Colonic mucosa (tissue), 4 donors: ENCODE measurements around the gene KCNH2. TPM values are rescaled to one million over a fixed set of nuclear protein-coding genes. Genes with fewer than 3 reads are reported as not detected.

ENCODE experiments used
- DNase-seq: peaks from one replicate; pipeline ENCODE4 v3.0.0-alpha.2; 2020
- H3K27ac ChIP-seq: fragments of 200-600 bp; one replicate; pipeline ENCODE4 v1.8.0; 2021
- H3K27me3 ChIP-seq: fragments of 200-600 bp; one replicate; pipeline ENCODE4 v1.8.0; 2021
- H3K36me3 ChIP-seq: fragments of 200-600 bp; one replicate; pipeline ENCODE4 v1.8.0; 2021
- H3K4me1 ChIP-seq: fragments of 200-600 bp; one replicate; pipeline ENCODE4 v1.8.0; 2021; ENCODE audit warnings: mild to moderate bottlenecking
- H3K4me3 ChIP-seq: fragments of 200-600 bp; one replicate; pipeline ENCODE4 v1.8.0; 2021
- H3K9ac ChIP-seq, 2 donors: one replicate each; pipeline ENCODE4 v1.7.0; 2013; ENCODE audit warnings: control low read depth in 2 of 2, low read depth in 2 of 2, low read length in 2 of 2
- H3K9me3 ChIP-seq: fragments of 200-600 bp; one replicate; pipeline ENCODE4 v1.8.0; 2021
- CTCF ChIP-seq: fragments of 200-600 bp; IDR thresholded peaks from one replicate; pipeline ENCODE4 v1.8.0; 2022; ENCODE audit warnings: antibody characterized with exemption, mild to moderate bottlenecking
- intact Hi-C: fragments of 100-400 bp; cut with DNase I; formaldehyde crosslinking; loops from one replicate; pipeline ENCODE4 v1.14.1; 2022
- total RNA-seq, 2 donors: library from RNA; stranded (reverse); fragmentation: NEBNext Ultra II Directional in 1 of 2; extraction: Animal tissue kit (Norgen Biotek cat#: 25700) in 1 of 2; gene quantifications; one replicate each; pipeline ENCODE4 v1.2.1, GENCODE V29; 2021
- donor health status: healthy.
- donor health status: DM: no; HTN: no; CAD: no.
- donor health status: DM: no; HTN: no; CAD: no.

KCNH2 gene
- total RNA-seq, 2 donors from 2014 or later: 3.3 to 8.8 TPM

- no peaks in the 10 kb centered on the region for H3K36me3 ChIP-seq
- H3K4me1 ChIP-seq: no peaks in the 10 kb centered on the region
- H3K4me3 ChIP-seq: no peak overlapping the region
- H3K27ac ChIP-seq: no peak overlapping the region
- no peak overlapping the region for H3K9ac ChIP-seq
- intact Hi-C loops: no loop called here
- DNase-seq: no peak
- no peak for TF ChIP-seq CTCF
- no peaks in the 10 kb centered on the region for H3K27me3 ChIP-seq
- no peaks in the 10 kb centered on the region for H3K9me3 ChIP-seq
These were observed 31.9 kb upstream of the KCNH2 start for GRCh38 chr7:151010037-151010306.

DNA sequence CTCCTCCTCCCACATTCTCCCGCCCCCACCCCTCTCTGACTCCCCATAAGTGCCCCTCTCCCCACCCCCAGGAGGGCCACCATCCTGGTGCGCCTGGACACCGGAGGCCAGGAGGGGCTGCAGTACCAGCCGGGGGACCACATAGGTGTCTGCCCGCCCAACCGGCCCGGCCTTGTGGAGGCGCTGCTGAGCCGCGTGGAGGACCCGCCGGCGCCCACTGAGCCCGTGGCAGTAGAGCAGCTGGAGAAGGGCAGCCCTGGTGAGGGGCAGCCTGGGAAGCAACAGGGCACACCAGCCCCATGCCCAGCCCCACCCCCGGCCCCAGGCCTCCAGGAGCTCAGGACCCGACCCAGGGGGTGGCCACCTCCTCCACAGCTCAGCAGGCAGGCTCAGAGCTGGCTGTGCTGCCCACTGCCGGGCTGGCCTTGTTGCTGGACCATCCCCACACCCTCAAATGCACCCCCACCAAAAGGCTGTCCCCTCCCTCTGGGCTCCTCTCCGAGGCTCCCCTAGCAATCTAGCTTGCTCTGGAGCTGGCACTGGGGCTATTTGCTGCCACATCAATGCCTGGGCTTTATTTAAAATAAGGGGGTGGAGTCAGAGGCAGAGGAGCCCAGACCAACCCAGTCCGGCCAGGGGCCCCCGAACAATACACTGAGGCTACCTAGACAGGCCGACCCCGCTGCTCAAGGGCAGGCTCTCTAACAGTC, 31.4 kb upstream of the KCNH2 start:
- H3K9me3 ChIP-seq: no peaks in the 10 kb centered on the region
- H3K4me3 ChIP-seq: no peak overlapping the region
- no peaks in the 10 kb centered on the region for H3K4me1 ChIP-seq
- intact Hi-C loops: no loop called here
- no peaks in the 10 kb centered on the region for H3K36me3 ChIP-seq
- H3K27me3 ChIP-seq: no peaks in the 10 kb centered on the region
- no peak overlapping the region for H3K9ac ChIP-seq
- no peak for TF ChIP-seq CTCF
- no peak for DNase-seq
- H3K27ac ChIP-seq: no peak overlapping the region

DNA sequence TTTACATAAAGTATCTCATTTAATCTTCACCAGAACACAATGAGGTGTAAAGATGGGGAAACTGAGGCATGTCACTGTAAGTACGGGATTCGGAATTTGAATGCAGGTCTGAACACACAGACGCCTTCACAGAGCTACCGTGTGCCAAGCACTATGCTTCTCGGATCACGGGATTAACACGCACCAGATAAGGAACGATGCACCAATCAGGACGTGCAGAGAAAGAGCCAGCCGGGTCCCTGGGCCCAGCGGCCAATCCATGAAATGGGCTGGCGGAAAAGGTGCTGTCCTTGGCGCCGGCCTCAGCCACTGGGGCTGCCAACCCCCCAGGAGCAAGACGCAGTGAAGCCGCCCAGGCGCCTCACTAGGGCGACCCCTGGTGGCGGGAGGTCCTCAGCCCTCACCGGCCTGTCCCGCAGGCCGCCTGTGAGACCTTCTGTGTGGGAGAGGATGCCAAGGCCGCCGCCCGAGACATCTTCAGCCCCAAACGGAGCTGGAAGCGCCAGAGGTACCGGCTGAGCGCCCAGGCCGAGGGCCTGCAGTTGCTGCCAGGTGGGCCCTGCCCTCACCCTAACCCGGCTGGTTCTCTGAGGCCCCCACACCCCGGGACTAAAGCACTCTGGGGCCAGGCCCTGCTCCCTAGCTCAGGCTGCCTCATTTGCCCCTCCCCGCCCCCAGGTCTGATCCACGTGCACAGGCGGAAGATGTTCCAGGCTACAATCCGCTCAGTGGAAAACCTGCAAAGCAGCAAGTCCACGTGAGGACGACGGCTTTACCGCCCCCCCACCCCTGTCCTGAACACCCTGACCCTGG, 30.6 kb upstream of the KCNH2 start:
- no peaks in the 10 kb centered on the region for H3K4me1 ChIP-seq
- H3K4me3 ChIP-seq: no peak overlapping the region
- intact Hi-C loops: no loop called here
- H3K9ac ChIP-seq: peak overlapping the region in 1 of 2 donors; percentile 21
- peak; percentile 71 for DNase-seq
- no peak overlapping the region for H3K27ac ChIP-seq
- H3K27me3 ChIP-seq: no peaks in the 10 kb centered on the region
- no peaks in the 10 kb centered on the region for H3K36me3 ChIP-seq
- TF ChIP-seq CTCF: peak; percentile 60
- no peaks in the 10 kb centered on the region for H3K9me3 ChIP-seq

GRCh38 chr7:151008143-151008510, 30.0 kb upstream of the KCNH2 start:
- Histone ChIP-seq H3K4me1 (no peaks in the 10 kb centered on the region), H3K9me3 (no peaks in the 10 kb centered on the region), H3K27ac (no peak overlapping the region), H3K36me3 (no peaks in the 10 kb centered on the region), H3K4me3 (no peak overlapping the region), H3K9ac (peak overlapping the region in 1 of 2 donors; percentile 21), H3K27me3 (no peaks in the 10 kb centered on the region)
- DNase-seq: no peak
- no peak for TF ChIP-seq CTCF
- intact Hi-C loops: no loop called here

DNA sequence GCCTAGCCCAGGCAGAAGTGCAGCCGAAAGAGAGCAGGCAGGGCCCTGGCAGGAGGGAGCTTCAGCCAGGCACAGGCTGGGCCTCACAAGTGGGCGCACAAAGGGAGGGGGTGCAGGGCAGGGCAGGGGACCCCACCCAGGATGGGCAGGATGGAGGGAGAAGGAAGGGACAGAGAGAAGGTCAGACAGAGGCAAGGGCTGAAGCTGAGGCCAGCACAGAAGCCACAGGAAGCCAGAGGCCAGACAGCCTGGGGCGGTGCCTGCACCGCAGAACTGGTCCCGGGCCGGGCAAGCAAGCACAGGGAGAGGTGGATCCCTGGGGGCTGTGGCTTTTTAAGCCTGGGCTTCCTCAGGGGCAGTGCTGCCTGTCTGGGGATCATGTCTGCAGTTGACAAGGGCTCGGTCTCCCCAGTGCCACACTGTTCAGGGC, 29.4 kb upstream of the KCNH2 start:
- intact Hi-C loops: no loop called here
- Histone ChIP-seq H3K9ac (no peak overlapping the region), H3K4me3 (no peak overlapping the region), H3K27me3 (no peaks in the 10 kb centered on the region), H3K9me3 (no peaks in the 10 kb centered on the region), H3K4me1 (no peaks in the 10 kb centered on the region), H3K36me3 (no peaks in the 10 kb centered on the region), H3K27ac (no peak overlapping the region)
- TF ChIP-seq CTCF: no peak
- DNase-seq: no peak
